Skin of body (tissue), 2 donors: ENCODE measurements around the gene RCAN1. TPM values are rescaled to one million over a fixed set of nuclear protein-coding genes. Genes with fewer than 3 reads are reported as not detected.
A peak's percentile ranks its signal among the peaks of the same experiment; 100 is the strongest.

ENCODE experiments used
- DNase-seq: peaks from one replicate; lab custom pipeline; 2025; lab: John Stamatoyannopoulos, UW
- total RNA-seq: library from RNA; depleted of rRNA; stranded (reverse); fragments of >200 nt; gene quantifications from one replicate; pipeline ENCODE4 v1.2.3, GENCODE V29; 2014

The RCAN1 gene
- total RNA-seq, 1 donor from 2014 or later, result 33.9 TPM

DNA sequence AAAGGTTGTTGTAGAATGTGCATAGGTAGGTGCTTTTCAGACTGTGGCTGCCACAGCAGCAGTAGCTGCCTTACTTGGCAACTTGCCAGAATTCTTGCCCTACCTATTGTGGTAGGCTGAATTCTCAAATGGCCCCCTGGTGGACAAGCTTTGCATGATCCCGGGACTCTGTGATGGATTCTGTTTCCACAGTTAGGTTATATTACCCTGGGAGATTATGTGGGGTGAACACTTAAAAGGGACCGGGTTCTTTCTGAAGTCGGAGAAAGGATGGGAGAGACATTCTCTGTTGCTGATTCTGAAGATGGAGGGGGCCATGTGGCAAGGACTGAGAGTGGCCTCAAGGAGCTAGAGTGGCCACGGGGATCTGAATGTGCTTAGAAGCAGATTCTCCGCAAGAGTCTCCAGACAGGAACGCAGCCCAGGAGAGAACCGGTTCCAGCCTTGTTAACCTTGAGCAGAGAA is 70.8 kb downstream of the RCAN1 start:
- no peak for DNase-seq

DNA sequence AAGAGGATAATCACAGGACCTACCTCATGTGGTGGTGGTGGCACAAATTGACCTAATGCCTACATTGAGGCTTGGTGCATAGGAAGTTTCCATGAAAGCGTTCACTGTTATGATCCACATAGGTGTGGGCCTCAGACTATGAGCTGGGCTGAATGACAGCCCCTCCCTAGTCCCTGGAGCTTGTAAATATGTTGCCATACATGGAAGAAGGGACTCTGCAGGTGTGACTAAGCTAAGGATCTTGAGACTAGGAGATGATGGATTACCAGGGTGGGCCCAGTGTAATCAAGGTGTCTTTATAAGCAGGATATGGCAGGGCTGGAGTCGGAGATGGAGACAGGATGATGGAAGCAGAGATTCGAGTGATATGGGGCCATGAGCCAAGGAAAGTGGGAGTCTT is 71.9 kb downstream of the RCAN1 start:
- DNase-seq, result no peak

DNA sequence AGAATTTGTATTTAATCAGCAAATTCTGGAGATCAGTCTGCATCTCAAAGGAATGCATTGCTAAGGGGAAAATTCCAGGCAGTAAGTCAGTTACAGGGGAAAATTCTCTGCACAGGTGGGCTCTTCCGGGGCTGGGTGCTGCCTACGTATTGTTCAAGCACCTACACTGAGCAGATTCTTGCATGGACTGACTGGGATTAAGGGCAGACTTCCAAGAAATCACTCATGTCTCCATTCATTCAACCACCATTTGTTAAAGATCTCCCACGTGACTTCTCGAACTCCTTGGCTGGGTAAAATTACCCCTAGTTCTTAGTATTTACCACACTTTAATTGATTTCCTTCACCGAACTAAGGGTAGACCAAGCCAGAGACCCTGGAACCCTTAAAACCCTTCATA is 74.7 kb downstream of the RCAN1 start:
- no peak for DNase-seq

DNA sequence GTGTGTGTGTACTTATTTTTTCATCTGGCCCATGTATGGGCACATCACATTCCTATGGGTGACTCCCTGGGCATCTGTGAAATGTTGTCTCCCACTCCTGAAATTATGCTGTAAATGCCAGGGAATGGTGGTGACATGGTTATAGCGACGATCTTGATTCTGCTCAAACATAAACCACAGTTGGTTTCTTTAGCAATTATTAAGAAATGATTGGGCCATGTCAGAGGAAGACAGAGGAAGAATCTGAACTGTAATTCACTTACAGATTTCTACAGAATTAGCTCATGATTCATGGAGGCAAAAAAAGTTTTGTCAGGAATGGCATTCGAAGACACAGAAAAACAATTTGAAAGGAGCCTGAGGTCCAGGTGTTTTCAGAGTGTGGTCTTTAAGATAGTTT is 77.1 kb downstream of the RCAN1 start:
- DNase-seq, result no peak

DNA sequence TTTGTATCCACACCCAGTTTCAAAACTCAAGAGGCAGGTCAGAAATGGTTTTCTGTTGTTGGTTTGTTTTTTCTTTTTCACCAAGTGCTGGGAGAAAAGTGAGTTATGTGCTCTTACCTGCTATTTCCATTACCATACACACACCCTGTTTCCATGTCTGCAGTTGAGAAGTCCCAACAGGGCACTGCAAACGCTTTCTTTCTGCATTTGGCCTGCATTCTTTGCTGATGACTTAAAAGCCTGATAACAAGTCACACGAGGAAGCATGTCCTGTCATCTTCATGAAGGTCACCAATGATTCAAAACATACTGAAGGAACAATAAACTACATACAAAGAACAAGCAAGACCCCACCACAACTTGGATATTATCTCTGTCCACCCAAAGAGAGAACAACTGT is 78.1 kb downstream of the RCAN1 start:
- no peak for DNase-seq

- DNase-seq, result no peak
Observed at GRCh38 chr21:34536311-34536710, 78.6 kb downstream of the RCAN1 start.

GRCh38 chr21:34535886-34536285 is 79.0 kb downstream of the RCAN1 start:
- no peak for DNase-seq

GRCh38 chr21:34534522-34534921 is 80.4 kb downstream of the RCAN1 start:
- DNase-seq, result no peak

DNA sequence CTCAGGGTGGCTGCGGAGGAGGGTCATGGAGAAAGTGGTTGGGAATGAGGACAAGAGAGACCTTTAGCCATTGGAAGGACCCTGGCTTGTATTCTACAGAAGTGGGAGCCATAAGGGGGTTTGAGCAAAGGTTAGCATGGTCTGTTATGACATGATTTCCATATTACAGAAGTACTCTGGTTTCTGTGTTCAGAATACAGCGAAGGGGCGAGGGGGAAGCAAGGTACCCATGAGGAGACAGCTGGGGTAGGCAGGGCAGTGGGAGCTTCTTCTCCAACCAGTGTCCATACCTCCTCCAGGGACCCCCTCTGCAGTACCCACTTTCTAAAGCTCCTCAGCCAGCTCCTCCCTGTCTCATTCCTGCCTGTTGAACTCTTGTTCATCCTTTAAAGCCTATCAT is 81.0 kb downstream of the RCAN1 start:
- no peak for DNase-seq

DNA sequence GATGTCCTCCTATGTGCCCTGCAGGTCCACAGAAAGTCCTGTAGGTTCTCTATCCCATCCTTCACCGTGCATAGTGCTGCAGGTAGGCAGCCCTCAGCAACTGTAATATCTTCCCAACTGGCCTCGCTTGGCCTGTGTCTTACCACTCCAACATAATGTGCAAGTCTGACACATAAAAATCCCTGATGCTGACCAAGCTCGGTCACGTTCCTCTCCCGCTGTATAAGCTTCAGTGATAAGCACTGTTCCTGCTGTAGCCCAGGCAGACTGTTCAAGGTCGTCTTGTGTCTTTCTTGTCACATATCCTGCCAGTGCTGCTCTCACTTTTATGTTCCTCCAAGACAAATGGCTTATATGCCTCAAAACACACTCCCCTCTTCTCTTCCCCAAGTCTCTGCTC is 83.5 kb downstream of the RCAN1 start:
- DNase-seq, result no peak

- no peak for DNase-seq
Observed at GRCh38 chr21:34530261-34530660, 84.7 kb downstream of the RCAN1 start.

GRCh38 chr21:34528131-34528561 is 86.8 kb downstream of the RCAN1 start:
- DNase-seq, result no peak

GRCh38 chr21:34526618-34527290 is 88.2 kb downstream of the RCAN1 start:
- peak; percentile 98 for DNase-seq

DNA sequence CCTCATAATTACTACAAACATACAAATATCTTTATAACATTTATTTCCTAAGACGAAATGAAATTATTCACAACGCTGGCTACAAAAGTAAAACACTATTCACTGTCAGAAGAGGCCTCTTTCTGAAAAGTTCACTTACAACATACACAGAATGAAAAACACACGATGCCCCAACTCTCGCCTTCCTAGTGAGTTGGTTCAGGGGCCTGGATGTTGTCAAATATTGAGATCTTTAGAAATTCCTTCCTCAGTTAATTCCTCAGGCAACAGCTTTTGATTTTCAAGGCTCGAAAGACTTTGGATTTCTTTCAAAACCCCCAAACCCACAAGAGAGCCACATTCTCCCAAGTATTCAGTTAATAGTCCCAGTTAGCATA is 88.7 kb downstream of the RCAN1 start:
- DNase-seq, result peak; percentile 69

DNA sequence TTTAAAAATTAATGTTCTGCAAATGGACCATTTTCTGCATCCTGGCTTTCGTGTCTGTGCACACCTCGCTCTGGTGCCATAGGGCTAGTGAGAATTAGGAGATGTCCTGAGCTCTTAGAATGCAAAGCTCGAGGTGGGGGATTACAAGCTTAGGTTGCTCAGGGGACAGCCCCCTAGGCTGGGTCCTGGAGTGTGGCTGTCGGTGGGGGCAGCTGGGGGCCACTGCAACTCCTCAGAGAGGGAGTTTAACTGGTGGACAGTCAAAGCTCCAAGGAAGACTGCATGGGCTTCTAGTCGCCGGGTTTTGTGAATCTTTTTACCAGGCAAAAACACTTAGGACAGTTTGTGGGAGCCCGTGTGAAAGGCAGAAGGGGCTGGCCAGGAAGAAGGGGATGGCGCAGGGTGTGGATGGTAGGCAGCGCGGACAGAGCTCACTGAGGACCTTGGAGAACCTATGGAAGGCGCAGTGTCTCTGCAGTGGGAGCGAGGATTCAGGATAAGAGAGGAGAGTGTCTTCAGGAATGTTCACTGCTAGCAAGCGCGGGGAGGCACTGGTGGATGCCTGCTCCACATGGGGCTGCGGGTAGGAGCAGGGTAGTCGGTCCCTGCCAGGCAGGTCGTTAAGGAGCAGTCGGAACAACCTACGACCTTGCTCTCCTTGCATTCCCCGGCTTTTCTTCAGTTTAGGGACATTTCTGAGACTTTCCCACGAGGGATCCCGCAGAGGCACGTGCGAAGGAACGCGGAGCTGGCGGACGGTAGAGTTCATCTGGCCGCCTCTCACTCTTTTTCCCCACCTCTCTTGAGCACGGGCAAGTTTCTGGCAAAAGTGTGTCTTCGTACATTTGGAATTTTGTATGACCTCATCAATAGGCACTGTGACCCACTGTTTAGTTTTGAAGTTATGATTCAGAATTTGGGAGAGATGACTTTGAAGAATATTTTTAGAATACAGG is 90.0 kb downstream of the RCAN1 start:
- peak; percentile 9 for DNase-seq

GRCh38 chr21:34523019-34523555 is 91.8 kb downstream of the RCAN1 start:
- DNase-seq, result no peak

DNA sequence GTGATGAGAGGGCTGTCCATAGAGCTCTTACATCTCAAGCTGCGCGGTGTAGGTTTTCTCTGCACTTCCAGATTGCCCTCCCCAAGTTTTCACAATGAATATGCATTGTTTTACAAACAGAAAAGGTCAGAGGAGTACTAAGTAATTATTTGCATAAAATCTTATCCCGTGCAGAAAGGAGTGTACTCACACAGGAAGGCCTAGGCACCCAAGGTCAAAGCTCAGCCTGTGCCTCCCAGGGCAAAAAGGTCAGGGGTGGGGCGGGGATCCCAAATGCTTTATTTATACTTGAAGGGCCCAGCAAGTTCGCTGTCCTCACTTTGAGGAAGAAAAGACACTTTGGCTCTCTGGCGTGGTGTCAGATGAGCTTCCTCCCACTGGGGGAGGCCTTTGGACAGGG is 92.6 kb downstream of the RCAN1 start:
- DNase-seq, result no peak

DNA sequence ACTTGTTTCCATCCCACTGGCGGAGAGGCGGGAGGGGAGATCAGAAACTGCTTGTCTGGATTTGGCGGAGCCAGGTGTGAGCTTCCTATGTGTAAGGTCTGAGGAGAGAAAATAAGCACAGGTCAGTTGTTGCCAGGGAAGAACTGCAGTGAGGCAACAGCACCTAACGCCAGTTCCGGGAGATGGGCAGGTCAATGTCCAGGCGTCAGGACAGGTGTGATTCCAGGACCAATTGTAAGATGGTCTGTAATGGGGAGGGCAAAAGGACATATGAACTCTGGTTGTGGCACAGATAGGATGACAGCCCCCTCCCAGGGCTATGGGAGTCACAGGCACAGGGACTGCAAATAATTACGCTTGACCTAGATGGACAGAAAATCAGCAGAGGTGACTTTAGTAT is 93.4 kb downstream of the RCAN1 start:
- no peak for DNase-seq

- DNase-seq, result no peak
Observed at GRCh38 chr21:34520764-34521508, 94.0 kb downstream of the RCAN1 start.

DNA sequence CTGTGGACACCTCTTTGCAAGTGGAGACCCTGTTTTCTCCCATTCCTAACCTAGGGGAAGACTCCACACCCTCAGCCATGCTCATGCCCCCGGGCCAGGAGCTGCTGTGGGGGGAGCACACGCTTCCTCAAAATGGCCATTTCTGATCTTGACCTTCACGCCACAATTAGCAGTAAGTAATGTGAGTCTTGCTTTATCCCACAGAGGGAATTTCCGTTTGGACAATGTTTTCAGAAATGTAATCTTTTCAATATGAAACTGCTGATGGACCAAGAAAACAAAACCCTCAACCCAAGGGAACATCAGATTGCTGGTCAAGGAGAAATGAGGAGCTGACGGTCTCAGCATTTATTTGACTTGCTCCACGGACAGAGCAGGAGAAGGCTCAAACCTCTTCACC is 94.6 kb downstream of the RCAN1 start:
- DNase-seq, result no peak

DNA sequence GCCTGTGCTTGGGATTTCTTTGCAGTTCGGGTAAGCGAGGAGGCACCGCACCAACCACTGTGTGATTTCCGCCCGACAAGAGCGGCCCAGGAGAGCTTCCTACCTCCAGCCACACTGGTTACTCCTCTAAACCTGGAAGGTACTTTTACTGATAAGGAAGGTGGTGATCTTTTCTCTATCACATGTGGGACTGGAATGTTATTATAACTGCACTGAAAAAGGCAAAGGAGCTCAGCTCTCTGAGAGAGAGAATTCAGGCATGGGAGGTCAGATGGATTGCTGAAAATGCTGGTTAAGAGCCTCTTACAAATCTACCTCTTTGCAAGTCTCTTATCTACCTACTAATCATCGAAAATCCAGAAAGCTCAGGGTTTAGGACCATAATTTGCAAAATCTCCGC is 95.2 kb downstream of the RCAN1 start:
- DNase-seq, result no peak

- DNase-seq, result no peak
Observed at GRCh38 chr21:34519016-34519415, 95.9 kb downstream of the RCAN1 start.
